ENCODE data around the gene NFATC1. TPM values are rescaled to one million over a fixed set of nuclear protein-coding genes. Genes with fewer than 3 reads are reported as not detected.

The NFATC1 gene
- total RNA-seq, 4 donors from 2014 or later, result 13.1 to 21.3 (median 16.2) TPM

DNA sequence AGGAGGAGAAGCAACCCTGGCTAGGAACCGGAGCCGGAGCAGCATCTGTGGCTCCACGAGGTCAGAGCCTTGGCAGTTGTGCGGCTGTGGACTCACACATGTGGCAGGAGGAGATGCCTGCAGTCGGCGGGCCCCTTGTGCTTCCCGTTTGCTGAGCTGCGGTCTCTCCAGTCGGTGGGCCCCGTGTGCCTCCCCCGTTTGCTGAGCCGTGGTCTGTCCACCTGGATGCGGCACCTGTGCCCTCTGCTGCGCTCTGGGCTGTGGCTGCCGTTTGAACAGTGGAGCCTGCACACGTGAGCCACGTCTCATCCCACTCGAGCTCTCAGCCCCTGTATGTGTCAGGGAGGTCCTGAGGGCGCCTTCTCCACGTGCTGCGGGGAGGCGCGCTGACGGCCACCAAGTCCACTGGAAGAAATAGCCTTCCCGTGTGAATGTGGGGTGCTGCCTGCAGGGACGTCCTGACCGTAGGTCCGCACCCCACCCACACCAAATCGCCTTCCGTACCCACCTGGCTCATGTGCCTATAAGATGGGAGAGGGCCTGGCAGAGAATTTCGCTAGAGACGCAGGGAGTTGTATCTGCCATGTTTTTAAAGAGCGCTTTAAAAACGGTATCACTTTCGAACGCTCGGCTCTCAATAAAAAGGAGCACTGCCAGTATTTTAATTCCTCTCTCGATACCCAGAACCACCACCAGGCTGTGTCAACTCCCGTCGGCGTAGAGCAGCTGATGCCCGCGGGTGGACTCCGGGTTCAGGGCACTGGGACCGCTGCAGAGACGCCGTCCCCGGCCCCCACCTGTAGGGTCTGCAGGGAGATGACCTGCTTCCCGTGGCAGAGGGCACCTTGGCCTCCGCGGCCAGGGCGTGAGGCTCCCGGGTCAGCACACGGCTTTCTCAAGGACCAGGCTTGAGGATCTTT lies 117.0 kb downstream of the NFATC1 start:
- Histone ChIP-seq H3K4me1 (peaks cover 0 to 15% (median 8%) of the 10 kb centered on the region in 3 donors), H3K27me3 (no peaks in the 10 kb centered on the region), H3K36me3 (peaks cover 0 to 41% of the 10 kb centered on the region in 2 donors), H3K27ac (no peak overlapping the region), H3K9me3 (no peaks in the 10 kb centered on the region), H3K4me3 (no peak overlapping the region)
- 96 to 98% methylated on average over 8 to 10 of the region's 54 CpGs for WGBS, 2 donors (ENCODE audit: low coverage in 1 of 2)
- no peak for TF ChIP-seq POLR2A (IDR thresholded peaks at IDR 0.05)
- TF ChIP-seq POLR2AphosphoS5 (IDR thresholded peaks at IDR 0.05), result no peak
- TF ChIP-seq, protein P1, sequence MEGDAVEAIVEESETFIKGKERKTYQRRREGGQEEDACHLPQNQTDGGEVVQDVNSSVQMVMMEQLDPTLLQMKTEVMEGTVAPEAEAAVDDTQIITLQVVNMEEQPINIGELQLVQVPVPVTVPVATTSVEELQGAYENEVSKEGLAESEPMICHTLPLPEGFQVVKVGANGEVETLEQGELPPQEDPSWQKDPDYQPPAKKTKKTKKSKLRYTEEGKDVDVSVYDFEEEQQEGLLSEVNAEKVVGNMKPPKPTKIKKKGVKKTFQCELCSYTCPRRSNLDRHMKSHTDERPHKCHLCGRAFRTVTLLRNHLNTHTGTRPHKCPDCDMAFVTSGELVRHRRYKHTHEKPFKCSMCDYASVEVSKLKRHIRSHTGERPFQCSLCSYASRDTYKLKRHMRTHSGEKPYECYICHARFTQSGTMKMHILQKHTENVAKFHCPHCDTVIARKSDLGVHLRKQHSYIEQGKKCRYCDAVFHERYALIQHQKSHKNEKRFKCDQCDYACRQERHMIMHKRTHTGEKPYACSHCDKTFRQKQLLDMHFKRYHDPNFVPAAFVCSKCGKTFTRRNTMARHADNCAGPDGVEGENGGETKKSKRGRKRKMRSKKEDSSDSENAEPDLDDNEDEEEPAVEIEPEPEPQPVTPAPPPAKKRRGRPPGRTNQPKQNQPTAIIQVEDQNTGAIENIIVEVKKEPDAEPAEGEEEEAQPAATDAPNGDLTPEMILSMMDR (IDR thresholded peaks at IDR 0.05), result no peak
- TF ChIP-seq EP300 (IDR thresholded peaks at IDR 0.05), result no peak
- ATAC-seq, result no peak

- no peak for ATAC-seq
- H3K27me3 ChIP-seq, result no peaks in the 10 kb centered on the region
- H3K4me3 ChIP-seq, result no peak overlapping the region
- H3K27ac ChIP-seq, result no peak overlapping the region
- TF ChIP-seq EP300 (IDR thresholded peaks at IDR 0.05) (no peak), POLR2AphosphoS5 (IDR thresholded peaks at IDR 0.05) (no peak), POLR2A (IDR thresholded peaks at IDR 0.05) (no peak)
- TF ChIP-seq, protein P1 (IDR thresholded peaks at IDR 0.05), result no peak
- H3K36me3 ChIP-seq, result peaks cover 0 to 41% of the 10 kb centered on the region in 2 donors
- no peaks in the 10 kb centered on the region for H3K9me3 ChIP-seq
- H3K4me1 ChIP-seq, result peaks cover 0 to 8% (median 3%) of the 10 kb centered on the region in 3 donors
- WGBS, 2 donors (ENCODE audit: low coverage in 1 of 2), result 97% methylated on average over 19 of the region's 36 CpGs; no CpG with 5 or more reads in 1 of the 2 donors
These were observed 117.8 kb downstream of the NFATC1 start for GRCh38 chr18:79513381-79514081.

- Histone ChIP-seq H3K9me3 (no peaks in the 10 kb centered on the region), H3K36me3 (peaks cover 0 to 30% of the 10 kb centered on the region in 2 donors), H3K27ac (no peak overlapping the region), H3K27me3 (no peaks in the 10 kb centered on the region), H3K4me1 (peaks cover 0 to 8% (median 0%) of the 10 kb centered on the region in 3 donors), H3K4me3 (no peak overlapping the region)
- no peak for ATAC-seq
- no peak for TF ChIP-seq POLR2A (IDR thresholded peaks at IDR 0.05)
- 93% methylated on average over 4 of the region's 8 CpGs; no CpG with 5 or more reads in 1 of the 2 donors for WGBS, 2 donors (ENCODE audit: low coverage in 1 of 2)
These were observed 119.6 kb downstream of the NFATC1 start for GRCh38 chr18:79515331-79515730.

DNA sequence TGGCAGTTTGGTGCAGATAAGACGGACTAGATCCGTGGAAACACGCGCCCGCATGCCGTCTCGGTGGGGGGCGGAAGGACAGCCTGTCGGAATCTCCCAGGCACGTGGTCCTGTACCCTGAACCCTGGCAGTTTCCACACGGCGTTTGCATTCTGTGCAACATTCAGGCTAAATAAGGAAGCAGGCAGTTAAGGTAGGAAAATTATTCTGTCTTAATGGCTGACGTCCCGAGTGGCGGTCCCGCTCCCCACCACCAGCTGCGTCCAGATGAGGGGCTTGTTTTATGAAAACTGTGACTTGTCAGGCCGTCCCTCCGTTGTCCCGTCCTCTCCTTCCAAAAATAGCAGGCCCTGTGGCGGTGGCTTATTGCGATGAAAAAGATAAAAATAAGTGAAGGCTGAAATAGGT lies 120.2 kb downstream of the NFATC1 start:
- H3K4me3 ChIP-seq, result no peak overlapping the region
- 65 to 87% methylated on average over 3 to 6 of the region's 22 CpGs for WGBS, 2 donors (ENCODE audit: low coverage in 1 of 2)
- H3K27ac ChIP-seq, result no peak overlapping the region
- H3K27me3 ChIP-seq, result no peaks in the 10 kb centered on the region
- ATAC-seq, result no peak
- TF ChIP-seq EP300 (IDR thresholded peaks at IDR 0.05) (no peak), POLR2AphosphoS5 (IDR thresholded peaks at IDR 0.05) (no peak), POLR2A (IDR thresholded peaks at IDR 0.05) (no peak)
- TF ChIP-seq, protein P1 (IDR thresholded peaks at IDR 0.05), result no peak
- H3K4me1 ChIP-seq, result peaks cover 0 to 9% (median 0%) of the 10 kb centered on the region in 3 donors
- H3K9me3 ChIP-seq, result no peaks in the 10 kb centered on the region
- peaks cover 0 to 27% of the 10 kb centered on the region in 2 donors for H3K36me3 ChIP-seq

GRCh38 chr18:79516441-79516931 lies 120.8 kb downstream of the NFATC1 start:
- no peak for ATAC-seq
- peaks cover 0 to 22% of the 10 kb centered on the region in 2 donors for H3K36me3 ChIP-seq
- H3K4me3 ChIP-seq, result no peak overlapping the region
- no peak for TF ChIP-seq POLR2AphosphoS5 (IDR thresholded peaks at IDR 0.05)
- TF ChIP-seq, protein P1 (IDR thresholded peaks at IDR 0.05), result no peak
- TF ChIP-seq POLR2A (IDR thresholded peaks at IDR 0.05), result no peak
- no peak for TF ChIP-seq EP300 (IDR thresholded peaks at IDR 0.05)
- H3K27ac ChIP-seq, result no peak overlapping the region
- no peaks in the 10 kb centered on the region for H3K27me3 ChIP-seq
- no peaks in the 10 kb centered on the region for H3K9me3 ChIP-seq
- H3K4me1 ChIP-seq, result peaks cover 0 to 9% (median 0%) of the 10 kb centered on the region in 3 donors
- 91 to 96% methylated on average over 19 to 20 of the region's 20 CpGs for WGBS, 2 donors (ENCODE audit: low coverage in 1 of 2)
